Astrocyte (in vitro differentiated cells and primary cell): ENCODE measurements around the gene TBPL2. TPM values are rescaled to one million over a fixed set of nuclear protein-coding genes. Genes with fewer than 3 reads are reported as not detected.

ENCODE experiments used
- DNase-seq: peaks from one replicate; pipeline ENCODE4 v3.0.0-alpha.2; 2010; ENCODE audit warnings: low read depth
- FAIRE-seq: peaks from 2 replicates; lab custom pipeline; 2011; peaks lifted over from hg19 to GRCh38; lab: Jason Lieb, UNC
- H2AFZ ChIP-seq: 2 replicates; pipeline ENCODE4 v1.6.0; 2012; ENCODE audit warnings: low read depth, low read length, inconsistent platforms
- H3K27ac ChIP-seq: 2 replicates; pipeline ENCODE4 v1.5.1; 2011; ENCODE audit warnings: low read depth, low read length, inconsistent platforms
- H3K27me3 ChIP-seq: 2 replicates; pipeline ENCODE4 v1.6.0; 2011; ENCODE audit warnings: low read length, inconsistent platforms; ENCODE audit not compliant: insufficient read depth
- H3K36me3 ChIP-seq: 2 replicates; pipeline ENCODE4 v1.5.1; 2011; ENCODE audit warnings: low read length, inconsistent platforms; ENCODE audit not compliant: insufficient read depth
- H3K4me1 ChIP-seq: 2 replicates; pipeline ENCODE4 v1.5.1; 2011; ENCODE audit warnings: low read length, inconsistent platforms; ENCODE audit not compliant: insufficient read depth
- H3K4me2 ChIP-seq: 2 replicates; pipeline ENCODE4 v1.6.0; 2012; ENCODE audit warnings: low read length, inconsistent platforms
- H3K4me3 ChIP-seq: 2 replicates; pipeline ENCODE4 v1.5.1; 2011; ENCODE audit warnings: low read depth, mild to moderate bottlenecking, low read length, inconsistent platforms; ENCODE audit not compliant: insufficient read depth
- H3K79me2 ChIP-seq: 2 replicates; pipeline ENCODE4 v1.6.0; 2012; ENCODE audit warnings: mild to moderate bottlenecking, low read length, inconsistent platforms; ENCODE audit not compliant: insufficient read depth
- H3K9ac ChIP-seq: 2 replicates; pipeline ENCODE4 v1.6.0; 2012; ENCODE audit warnings: mild to moderate bottlenecking, low read length, inconsistent platforms
- H3K9me3 ChIP-seq: 2 replicates; pipeline ENCODE4 v1.5.1; 2012; ENCODE audit warnings: low read depth, mild to moderate bottlenecking, low read length, inconsistent platforms; ENCODE audit not compliant: insufficient read depth
- H4K20me1 ChIP-seq: 2 replicates; pipeline ENCODE4 v1.6.0; 2012; ENCODE audit warnings: low read length, inconsistent platforms; ENCODE audit not compliant: insufficient read depth
- H3K27ac Mint-ChIP-seq: one replicate; pipeline ENCODE4 v1.8.0; 2021; ENCODE audit warnings: mild to moderate bottlenecking, mixed read lengths; ENCODE audit not compliant: unreplicated experiment
- H3K27me3 Mint-ChIP-seq: one replicate; pipeline ENCODE4 v1.8.0; 2021; ENCODE audit warnings: low read depth, mixed read lengths; ENCODE audit not compliant: unreplicated experiment
- H3K36me3 Mint-ChIP-seq: one replicate; pipeline ENCODE4 v1.8.0; 2021; ENCODE audit warnings: low read depth, mixed read lengths; ENCODE audit not compliant: unreplicated experiment
- H3K4me1 Mint-ChIP-seq: one replicate; pipeline ENCODE4 v1.8.0; 2021; ENCODE audit warnings: low read depth, mixed read lengths; ENCODE audit not compliant: unreplicated experiment
- H3K4me3 Mint-ChIP-seq: one replicate; pipeline ENCODE4 v1.8.0; 2021; ENCODE audit warnings: mild to moderate bottlenecking, moderate library complexity, mixed read lengths; ENCODE audit not compliant: unreplicated experiment
- H3K9me3 Mint-ChIP-seq: one replicate; pipeline ENCODE4 v1.8.0; 2021; ENCODE audit warnings: mild to moderate bottlenecking, mixed read lengths; ENCODE audit not compliant: unreplicated experiment
- CTCF ChIP-seq: IDR thresholded peaks from 2 replicates; pipeline ENCODE4 v1.5.1; 2011; ENCODE audit warnings: low read depth, mild to moderate bottlenecking, inconsistent platforms, low read length, moderate library complexity; ENCODE audit not compliant: insufficient read depth
- EZH2 ChIP-seq: IDR thresholded peaks from 2 replicates; pipeline ENCODE4 v1.6.1; 2012; ENCODE audit warnings: mild to moderate bottlenecking, low read length, inconsistent platforms; ENCODE audit not compliant: insufficient read depth
- total RNA-seq: library from RNA; stranded (reverse); gene quantifications from 2 replicates; pipeline ENCODE4 v1.2.1, GENCODE V29; 2021

Gene TBPL2
- total RNA-seq, 1 donor from 2014 or later, result not detected

- no peak overlapping the region for H3K27ac ChIP-seq
- peaks cover 16% of the 10 kb centered on the region for H4K20me1 ChIP-seq
- DNase-seq (no peak), FAIRE-seq (no peak)
- Mint-ChIP-seq H3K27me3 (no peaks in the 10 kb centered on the region), H3K27ac (no peak overlapping the region), H3K9me3 (no peaks in the 10 kb centered on the region), H3K4me1 (peaks cover 16% of the 10 kb centered on the region), H3K36me3 (peaks cover 5% of the 10 kb centered on the region), H3K4me3 (no peak overlapping the region)
- H2AFZ ChIP-seq, result no peak overlapping the region
- H3K4me2 ChIP-seq, result no peak overlapping the region
- no peak overlapping the region for H3K4me3 ChIP-seq
- H3K27me3 ChIP-seq, result no peaks in the 10 kb centered on the region
- peaks cover 77% of the 10 kb centered on the region for H3K79me2 ChIP-seq
- no peaks in the 10 kb centered on the region for H3K36me3 ChIP-seq
- no peak overlapping the region for H3K9ac ChIP-seq
- H3K4me1 ChIP-seq, result peaks cover 7% of the 10 kb centered on the region
- H3K9me3 ChIP-seq, result no peaks in the 10 kb centered on the region
- TF ChIP-seq EZH2, result no peak
- TF ChIP-seq CTCF, result no peak
These were observed 36.1 kb downstream of the TBPL2 start for GRCh38 chr14:55404173-55404854.

- Histone ChIP-seq H3K4me2 (no peak overlapping the region), H4K20me1 (peaks cover 16% of the 10 kb centered on the region), H3K79me2 (peaks cover 60% of the 10 kb centered on the region), H3K4me1 (peaks cover 13% of the 10 kb centered on the region), H3K36me3 (no peaks in the 10 kb centered on the region), H3K9me3 (no peaks in the 10 kb centered on the region), H3K9ac (no peak overlapping the region), H3K27ac (no peak overlapping the region), H3K4me3 (no peak overlapping the region), H2AFZ (no peak overlapping the region), H3K27me3 (no peaks in the 10 kb centered on the region)
- Mint-ChIP-seq H3K9me3 (no peaks in the 10 kb centered on the region), H3K4me3 (no peak overlapping the region), H3K36me3 (no peaks in the 10 kb centered on the region), H3K27ac (no peak overlapping the region), H3K27me3 (no peaks in the 10 kb centered on the region), H3K4me1 (peaks cover 18% of the 10 kb centered on the region)
- DNase-seq (no peak), FAIRE-seq (no peak)
- TF ChIP-seq CTCF (no peak), EZH2 (no peak)
These were observed 38.7 kb downstream of the TBPL2 start for GRCh38 chr14:55401751-55402150.

DNA sequence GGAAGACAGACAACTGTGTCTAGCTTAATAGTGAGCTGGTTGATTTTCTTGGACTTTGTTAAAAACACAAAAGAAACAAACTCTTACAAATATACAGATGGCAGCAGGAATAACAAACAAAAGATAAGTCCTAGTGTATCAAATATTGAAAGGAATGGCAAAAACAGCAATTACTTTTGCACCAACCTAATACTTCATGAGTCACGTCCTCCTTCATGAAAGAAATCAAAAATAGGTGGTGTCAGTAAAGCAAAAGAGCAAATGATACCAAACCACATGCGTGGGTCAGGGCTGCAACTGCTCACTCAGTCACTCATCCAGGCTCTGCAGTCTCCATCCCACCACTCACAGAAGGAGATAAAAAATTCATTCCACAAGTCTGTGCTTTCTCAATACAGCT lies 40.6 kb downstream of the TBPL2 start:
- Histone ChIP-seq H3K4me1 (peaks cover 13% of the 10 kb centered on the region), H3K9me3 (no peaks in the 10 kb centered on the region), H2AFZ (no peak overlapping the region), H3K27me3 (no peaks in the 10 kb centered on the region), H3K4me3 (no peak overlapping the region), H3K36me3 (no peaks in the 10 kb centered on the region), H3K4me2 (no peak overlapping the region), H3K79me2 (peaks cover 46% of the 10 kb centered on the region), H3K27ac (no peak overlapping the region), H3K9ac (no peak overlapping the region), H4K20me1 (peaks cover 13% of the 10 kb centered on the region)
- Mint-ChIP-seq H3K4me3 (no peak overlapping the region), H3K36me3 (no peaks in the 10 kb centered on the region), H3K4me1 (peaks cover 18% of the 10 kb centered on the region), H3K9me3 (no peaks in the 10 kb centered on the region), H3K27me3 (no peaks in the 10 kb centered on the region), H3K27ac (peak overlapping the region; percentile 29)
- TF ChIP-seq CTCF, result no peak
- TF ChIP-seq EZH2, result no peak
- DNase-seq (peak; percentile 13), FAIRE-seq (peak; percentile 88)
